ENCODE results near the gene REEP3. TPM values are rescaled to one million over a fixed set of nuclear protein-coding genes. Genes with fewer than 3 reads are reported as not detected.

The REEP3 gene
- total RNA-seq, 3 donors from 2014 or later (not counting 1 experiment from before 2014, with no cell fraction given), result 4.6 to 10.2 (median 8.3) TPM

GRCh38 chr10:63515002-63515763 lies 6.0 kb upstream of the REEP3 start:
- no peak for TF ChIP-seq CTCF (IDR thresholded peaks at IDR 0.05)
- no peaks in the 10 kb centered on the region for H3K27me3 Mint-ChIP-seq (ENCODE audit: low read depth in 2 of 2)
- no peaks in the 10 kb centered on the region for H3K36me3 ChIP-seq (ENCODE audit: control insufficient read depth, insufficient read depth, low read length)
- no peak overlapping the region for H3K27ac Mint-ChIP-seq
- WGBS (ENCODE audit: insufficient coverage), result 40% methylated on average over 4 of the region's 5 CpGs
- no peak for ATAC-seq
- intact Hi-C loops (cut with micrococcal nuclease), result no loop called here
- no peaks in the 10 kb centered on the region for H3K36me3 Mint-ChIP-seq
- no peak overlapping the region for H3K27ac ChIP-seq (ENCODE audit: low read length)
- H3K4me3 ChIP-seq (ENCODE audit: low read length), result no peak overlapping the region
- H3K4me3 Mint-ChIP-seq, result no peak overlapping the region
- H3K4me1 Mint-ChIP-seq, result peaks cover 21 to 39% of the 10 kb centered on the region in 2 donors
- H3K9me3 Mint-ChIP-seq, result no peaks in the 10 kb centered on the region
- H3K9me3 ChIP-seq (ENCODE audit: control insufficient read depth, insufficient read depth, low read length), result no peaks in the 10 kb centered on the region
- no peaks in the 10 kb centered on the region for H3K4me1 ChIP-seq (ENCODE audit: control insufficient read depth, insufficient read depth, low read length)
- H3K27me3 ChIP-seq (ENCODE audit: control insufficient read depth, insufficient read depth, low read length), result no peaks in the 10 kb centered on the region
- peak in 1 of 2 donors; percentile 31 for DNase-seq

GRCh38 chr10:63516207-63516606 lies 5.0 kb upstream of the REEP3 start:
- intact Hi-C loops (cut with micrococcal nuclease), result no loop called here
- no peak overlapping the region for H3K27ac Mint-ChIP-seq

GRCh38 chr10:63518690-63519288 lies 2.4 kb upstream of the REEP3 start:
- no peak for TF ChIP-seq CTCF (IDR thresholded peaks at IDR 0.05)
- Histone ChIP-seq H3K9me3 (ENCODE audit: control insufficient read depth, insufficient read depth, low read length) (no peaks in the 10 kb centered on the region), H3K36me3 (ENCODE audit: control insufficient read depth, insufficient read depth, low read length) (no peaks in the 10 kb centered on the region), H3K4me1 (ENCODE audit: control insufficient read depth, insufficient read depth, low read length) (peaks cover 5% of the 10 kb centered on the region), H3K27ac (ENCODE audit: low read length) (no peak overlapping the region), H3K27me3 (ENCODE audit: control insufficient read depth, insufficient read depth, low read length) (no peaks in the 10 kb centered on the region), H3K4me3 (ENCODE audit: low read length) (no peak overlapping the region)
- Mint-ChIP-seq H3K36me3 (no peaks in the 10 kb centered on the region), H3K27ac (no peak overlapping the region), H3K4me3 (no peak overlapping the region), H3K27me3 (ENCODE audit: low read depth in 2 of 2) (no peaks in the 10 kb centered on the region), H3K4me1 (peaks cover 33 to 39% of the 10 kb centered on the region in 2 donors), H3K9me3 (no peaks in the 10 kb centered on the region)
- DNase-seq (no peak), ATAC-seq (no peak)
- intact Hi-C loops (cut with micrococcal nuclease), result no loop called here
- 96% methylated on average over 6 of the region's 6 CpGs for WGBS (ENCODE audit: insufficient coverage)

More at GRCh38 chr10:63516207-63516606, 5.0 kb upstream of the REEP3 start:
- Mint-ChIP-seq H3K9me3 (no peaks in the 10 kb centered on the region), H3K36me3 (no peaks in the 10 kb centered on the region), H3K4me1 (peaks cover 27 to 39% of the 10 kb centered on the region in 2 donors), H3K4me3 (no peak overlapping the region), H3K27me3 (ENCODE audit: low read depth in 2 of 2) (no peaks in the 10 kb centered on the region)
- H3K36me3 ChIP-seq (ENCODE audit: control insufficient read depth, insufficient read depth, low read length), result no peaks in the 10 kb centered on the region
- peaks cover 5% of the 10 kb centered on the region for H3K4me1 ChIP-seq (ENCODE audit: control insufficient read depth, insufficient read depth, low read length)
- H3K4me3 ChIP-seq (ENCODE audit: low read length), result no peak overlapping the region
- no peaks in the 10 kb centered on the region for H3K27me3 ChIP-seq (ENCODE audit: control insufficient read depth, insufficient read depth, low read length)
- DNase-seq (no peak), ATAC-seq (no peak)
- no peak for TF ChIP-seq CTCF (IDR thresholded peaks at IDR 0.05)
- H3K27ac ChIP-seq (ENCODE audit: low read length), result no peak overlapping the region
- H3K9me3 ChIP-seq (ENCODE audit: control insufficient read depth, insufficient read depth, low read length), result no peaks in the 10 kb centered on the region
- WGBS (ENCODE audit: insufficient coverage), result 75% methylated on average over 1 of the region's 1 CpG
